Fibroblast of skin of scalp (primary cell): ENCODE results near the gene GLI3.

Experiments
- DNase-seq: peaks from one replicate; pipeline ENCODE4 v3.0.0-alpha.2; 2013

GLI3 gene

GRCh38 chr7:42235741-42236161, 1.3 kb downstream of the GLI3 start:
- DNase-seq: no peak

DNA sequence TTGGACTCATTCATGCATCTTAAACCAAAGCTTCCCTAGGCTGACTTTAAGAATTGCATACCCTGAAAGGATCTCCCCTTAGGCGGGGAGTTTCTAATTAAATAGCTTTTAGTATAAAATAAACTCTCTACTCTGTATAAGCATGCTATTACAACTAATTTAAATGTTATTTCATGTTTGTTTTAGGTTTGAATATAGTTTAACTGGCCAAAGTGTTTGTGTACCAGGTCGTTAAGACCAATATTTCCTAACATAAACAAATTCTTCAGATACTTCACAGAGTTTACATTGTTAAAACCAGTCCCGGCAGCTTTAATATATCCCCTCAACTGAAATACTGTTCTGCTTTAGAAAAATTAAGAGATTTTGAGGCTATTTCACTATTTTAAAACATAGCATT, 2.3 kb downstream of the GLI3 start:
- DNase-seq: no peak

DNA sequence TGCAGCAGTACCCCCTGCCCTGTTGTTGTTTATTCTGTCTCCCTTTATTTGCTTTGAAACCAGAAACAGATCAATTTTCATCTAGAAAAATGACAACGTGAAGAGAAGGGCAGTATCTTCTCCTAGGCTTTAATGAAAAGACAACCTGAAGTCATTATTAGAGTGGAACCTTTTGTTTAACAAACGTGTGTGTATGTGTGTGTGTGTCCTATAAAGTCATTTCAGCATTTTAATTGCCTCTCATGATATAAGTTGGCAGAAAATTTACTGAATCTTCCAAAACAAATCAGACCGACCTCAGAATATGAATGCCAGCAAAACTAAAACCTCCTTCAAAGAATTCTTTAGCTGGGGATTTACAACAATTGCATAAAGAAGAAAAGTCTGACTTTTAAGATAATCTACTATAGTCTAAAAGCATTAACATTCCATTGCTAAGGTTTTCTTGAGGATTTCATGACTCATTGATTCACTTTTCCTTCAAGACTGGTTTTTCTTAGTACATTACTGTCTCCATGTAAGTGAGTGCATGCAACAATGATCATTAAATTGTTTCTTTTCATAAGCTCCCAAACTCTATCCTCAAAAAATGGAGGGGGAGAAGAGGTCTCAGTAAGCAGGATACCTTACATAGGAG, 3.2 kb downstream of the GLI3 start:
- peak; percentile 43 for DNase-seq

DNA sequence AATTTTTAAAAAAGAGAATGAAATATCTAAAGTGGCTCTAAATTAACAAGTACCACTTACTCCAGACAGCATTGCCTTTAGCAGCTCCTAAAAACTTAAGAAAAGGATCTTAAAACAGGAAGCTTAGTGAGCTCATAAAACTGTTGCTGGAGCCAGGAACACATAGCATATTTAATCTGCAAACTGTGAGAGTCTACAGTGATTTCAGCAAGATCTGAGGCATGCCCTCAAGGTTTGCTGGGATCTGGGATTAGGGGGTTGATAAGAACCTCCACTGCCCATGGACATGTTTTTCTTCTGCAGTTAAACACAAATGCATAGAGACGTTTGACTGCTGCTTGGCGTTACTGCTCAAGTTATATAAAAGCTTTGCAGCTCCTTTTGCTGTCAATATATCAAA, 3.8 kb downstream of the GLI3 start:
- DNase-seq: no peak

DNA sequence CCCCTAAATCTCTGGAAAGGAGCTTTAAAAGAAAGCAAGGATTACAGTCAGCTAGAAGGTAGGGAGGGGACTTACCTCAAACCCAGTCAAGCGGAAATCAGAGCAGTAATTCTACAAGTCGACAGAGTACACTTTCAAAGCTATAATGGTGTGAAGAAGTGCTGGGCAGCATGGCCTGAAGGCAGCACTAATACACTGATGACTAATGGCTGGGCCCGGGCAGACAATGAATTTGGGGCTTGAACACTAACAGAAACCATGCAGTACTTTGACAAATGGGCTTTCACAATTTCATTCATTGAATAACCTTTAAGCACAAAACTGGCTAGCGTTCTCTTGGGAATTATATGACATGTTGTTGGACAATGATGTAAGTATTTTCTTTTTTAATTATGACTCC, 4.7 kb downstream of the GLI3 start:
- DNase-seq: peak; percentile 70

DNA sequence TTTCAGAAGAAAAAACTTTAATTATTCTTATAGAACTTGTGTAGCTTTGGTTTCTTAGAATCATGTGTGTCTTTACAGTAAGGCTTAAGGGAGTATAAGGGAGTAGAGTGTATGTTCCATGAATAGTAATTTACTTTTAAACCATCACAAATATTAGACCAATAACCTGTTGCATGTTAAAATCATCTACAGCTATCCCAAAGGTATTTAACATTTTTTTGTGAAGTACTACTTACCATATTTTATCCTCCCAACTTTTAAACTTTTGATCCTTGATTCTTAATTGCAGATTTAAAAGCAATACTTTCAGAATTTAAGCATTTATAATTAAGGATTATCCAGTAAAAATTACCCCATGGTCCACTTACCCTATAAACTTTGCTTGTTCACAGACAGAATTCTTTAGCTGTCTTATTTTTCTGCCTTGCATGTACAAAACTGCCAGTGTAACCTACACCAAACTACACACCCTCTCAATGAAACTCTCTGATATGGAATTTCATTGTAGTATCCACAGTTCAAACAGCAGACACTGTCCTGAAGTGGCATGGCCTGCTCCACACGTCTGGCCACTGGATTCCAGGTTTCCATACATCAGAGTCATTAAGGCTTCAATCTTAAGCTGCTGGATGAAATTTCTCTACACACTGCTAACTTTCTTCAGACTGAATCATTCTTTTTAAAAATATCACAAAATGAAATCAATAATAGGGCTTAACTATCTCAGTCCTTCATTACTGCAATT, 5.8 kb downstream of the GLI3 start:
- DNase-seq: no peak

- DNase-seq: no peak
Measured at GRCh38 chr7:42227936-42228591, 8.9 kb downstream of the GLI3 start.

DNA sequence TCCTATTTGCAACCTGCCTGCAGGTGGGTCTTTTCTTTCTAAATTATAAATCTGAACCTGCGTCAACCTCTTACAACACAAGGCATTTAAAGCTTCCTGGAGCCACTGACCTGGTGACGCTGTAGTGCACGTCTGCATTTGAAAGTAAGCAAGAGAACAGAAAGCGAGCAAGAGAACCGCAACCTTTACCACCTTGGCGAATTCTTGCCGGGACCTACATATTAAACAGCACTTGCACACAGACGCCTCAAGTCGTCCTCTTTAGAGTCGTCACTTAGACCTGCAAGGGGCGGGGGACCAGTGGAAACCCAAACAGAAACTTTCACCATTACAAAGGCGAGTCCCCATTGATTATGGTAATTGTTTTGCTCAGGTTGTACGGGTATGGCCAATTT, 9.5 kb downstream of the GLI3 start:
- no peak for DNase-seq

- DNase-seq: no peak
Measured at GRCh38 chr7:42227021-42227420, 10.0 kb downstream of the GLI3 start.

DNA sequence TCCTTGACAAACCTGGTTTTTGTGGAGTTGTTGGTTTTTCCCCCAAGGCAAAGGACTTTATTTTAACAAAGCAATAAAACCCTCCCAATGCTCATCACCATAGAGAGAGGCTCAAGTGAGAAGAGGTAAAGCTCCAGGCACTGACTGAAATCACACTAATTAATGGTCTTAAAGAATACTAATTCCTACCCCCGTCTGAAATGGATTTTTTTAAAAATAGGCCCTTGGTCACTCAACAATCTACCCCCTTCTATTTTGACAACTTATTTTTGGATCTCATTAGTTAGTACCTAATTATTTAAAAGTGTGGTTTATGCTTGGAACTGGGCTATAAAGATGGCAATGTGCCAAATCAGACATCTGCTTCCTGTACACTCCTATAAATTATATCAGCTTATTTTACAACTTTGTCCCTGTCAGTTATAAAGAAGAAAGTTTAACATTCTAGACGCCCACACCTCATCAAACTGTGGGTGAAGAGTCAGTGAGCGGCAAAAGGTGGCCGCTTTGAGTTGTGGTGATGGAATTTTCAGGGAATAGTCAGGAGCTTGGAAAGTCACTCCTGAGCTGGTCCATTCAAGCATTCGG, 10.6 kb downstream of the GLI3 start:
- no peak for DNase-seq

DNA sequence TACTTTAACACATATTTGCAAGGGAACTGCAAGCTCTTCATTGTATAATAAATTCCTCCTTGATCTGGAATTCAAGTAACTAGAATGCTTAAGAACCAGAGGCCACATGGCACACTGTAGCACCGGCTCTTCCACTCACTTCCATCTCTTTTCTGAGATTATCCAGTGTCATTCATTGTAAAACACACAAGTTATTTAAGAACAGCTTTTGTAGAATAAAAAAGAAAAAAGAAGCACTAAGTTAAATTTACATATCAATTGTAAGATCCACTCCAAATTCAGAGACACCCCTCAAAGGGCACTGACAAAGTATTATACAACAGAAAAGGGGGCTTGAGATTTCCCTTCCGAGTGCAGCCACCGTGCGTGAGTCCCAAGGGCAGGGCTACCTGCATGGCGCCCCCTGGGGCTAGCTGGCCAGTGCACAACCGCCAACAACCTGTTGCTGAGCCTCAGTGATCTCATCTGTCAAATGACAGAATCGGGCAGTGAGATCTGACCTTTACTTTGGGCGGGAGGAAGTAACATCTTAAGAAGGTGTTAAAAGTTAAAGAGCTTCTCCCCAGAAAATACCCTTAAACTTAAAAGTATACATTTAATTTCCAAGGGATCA, 12.5 kb downstream of the GLI3 start:
- no peak for DNase-seq

DNA sequence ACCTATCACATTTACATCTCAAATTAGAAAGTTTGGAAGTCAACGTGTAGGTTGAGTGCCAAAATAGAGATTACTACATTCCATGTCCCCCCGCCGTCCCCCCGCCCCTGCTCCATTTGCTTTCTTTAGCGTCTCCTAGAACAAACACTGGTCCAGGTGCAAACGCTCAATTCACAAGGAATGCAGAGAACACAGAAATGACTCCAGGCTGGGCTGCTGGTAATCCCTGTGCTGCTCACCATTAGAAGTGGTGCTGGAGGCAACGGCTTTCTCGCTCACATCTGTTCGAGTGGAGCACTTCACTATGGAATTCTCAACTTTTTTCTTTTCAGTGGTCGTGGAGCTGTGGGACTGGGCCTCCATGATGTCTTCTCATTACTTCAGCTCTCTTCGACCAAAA, 14.1 kb downstream of the GLI3 start:
- DNase-seq: no peak

GRCh38 chr7:42222125-42222524, 14.9 kb downstream of the GLI3 start:
- DNase-seq: no peak

GRCh38 chr7:42221304-42221703, 15.7 kb downstream of the GLI3 start:
- no peak for DNase-seq

DNA sequence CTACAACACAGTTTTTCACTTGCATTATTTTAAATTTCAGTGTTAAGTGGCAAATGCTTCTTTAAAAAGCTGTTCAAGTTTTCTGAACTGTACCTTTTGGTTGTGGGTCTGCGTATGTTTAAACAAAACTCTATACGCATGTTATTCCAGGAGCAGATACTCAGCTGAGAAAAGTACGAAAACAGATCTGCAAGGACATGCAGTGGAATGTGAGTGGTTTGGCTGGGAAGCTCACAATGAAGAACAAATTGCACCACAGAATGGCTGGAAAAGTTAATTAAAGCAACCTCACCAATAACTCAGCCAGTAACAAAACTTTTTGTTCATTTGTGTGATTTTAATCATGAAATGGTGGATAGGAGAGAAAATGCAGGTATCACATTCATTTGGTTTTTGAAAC, 17.6 kb downstream of the GLI3 start:
- no peak for DNase-seq

GRCh38 chr7:42218248-42218647, 18.8 kb downstream of the GLI3 start:
- DNase-seq: no peak

DNA sequence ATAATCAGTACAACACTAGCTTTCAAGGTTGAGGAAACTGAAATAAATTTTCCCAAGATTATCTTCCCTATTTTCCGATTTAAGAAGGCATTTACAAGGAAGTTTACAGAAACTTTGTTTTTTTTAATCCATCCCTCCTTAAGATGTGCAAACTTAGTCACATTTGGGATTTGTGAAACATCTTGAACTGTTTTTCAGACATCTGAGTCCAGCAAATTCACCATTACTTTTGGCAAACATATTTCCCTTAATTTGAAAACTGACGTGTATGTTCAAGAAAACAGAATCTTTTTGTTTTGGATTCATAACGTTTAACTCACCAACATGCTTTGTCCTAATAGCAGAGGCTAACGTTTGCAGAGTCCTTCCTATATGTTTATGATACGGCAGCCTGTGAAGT, 19.5 kb downstream of the GLI3 start:
- no peak for DNase-seq

GRCh38 chr7:42217053-42217452, 20.0 kb downstream of the GLI3 start:
- no peak for DNase-seq

GRCh38 chr7:42214060-42214679, 22.8 kb downstream of the GLI3 start:
- DNase-seq: no peak

DNA sequence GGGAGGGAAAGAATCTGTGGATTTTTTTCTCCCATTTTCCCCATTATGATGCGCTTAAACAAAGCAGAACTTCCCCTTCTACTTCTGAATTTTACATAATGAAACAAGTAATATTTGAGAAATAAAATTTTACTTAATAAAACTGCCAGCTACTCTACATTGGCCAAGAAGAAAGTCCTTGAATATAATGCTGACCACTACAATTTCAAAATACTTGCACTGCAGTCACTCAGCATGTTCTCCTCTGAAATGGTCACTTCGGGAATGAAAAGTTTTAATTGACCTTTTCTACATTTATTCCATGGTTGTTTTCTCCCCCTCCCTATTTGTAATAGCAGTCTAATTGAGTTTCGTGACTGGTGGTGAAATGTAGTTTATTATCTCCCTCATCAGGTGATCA, 23.9 kb downstream of the GLI3 start:
- no peak for DNase-seq

DNA sequence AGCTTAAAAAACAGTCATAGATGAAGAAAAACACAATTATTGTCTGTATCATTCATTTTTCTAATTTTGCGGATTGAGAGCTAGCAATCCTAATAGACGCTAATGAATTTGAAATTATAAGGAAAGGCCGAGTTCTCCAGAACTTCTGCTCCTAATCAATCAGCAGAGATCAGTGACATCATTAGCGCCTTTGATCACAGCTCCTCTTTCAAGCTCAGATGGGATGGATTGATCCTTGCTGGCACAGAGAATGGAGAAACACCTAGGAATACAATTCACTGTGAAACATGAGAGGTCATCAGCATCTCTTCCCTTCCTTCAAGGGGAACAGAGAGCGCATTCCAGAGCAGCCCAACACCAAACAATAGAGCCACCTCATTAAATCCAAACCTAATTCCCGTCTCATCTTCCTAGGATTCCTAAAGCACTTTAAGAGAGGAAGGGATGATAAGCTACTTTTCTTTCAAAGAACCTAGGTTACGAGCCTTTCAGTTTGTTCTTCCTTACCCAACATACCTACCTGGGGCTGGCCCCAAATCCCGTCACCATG, 24.4 kb downstream of the GLI3 start:
- DNase-seq: no peak

DNA sequence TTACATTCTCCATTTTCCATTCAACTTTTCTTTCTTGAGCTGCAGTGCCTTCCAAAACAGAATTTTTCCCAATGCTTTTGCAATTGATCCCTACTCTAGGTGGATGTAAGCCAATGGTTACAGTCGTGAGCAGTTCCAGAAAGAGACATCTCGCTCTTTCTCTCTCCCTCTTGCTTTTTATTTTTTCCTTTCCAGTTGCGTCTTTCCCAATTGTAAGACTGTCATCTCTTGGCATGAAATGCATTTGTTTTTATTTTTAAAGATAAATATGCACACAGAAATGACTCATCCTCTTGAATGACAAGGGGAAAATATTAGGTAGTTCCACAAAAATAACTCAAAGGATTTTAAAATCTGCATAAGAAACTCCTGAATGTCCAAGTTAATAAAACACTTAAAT, 25.1 kb downstream of the GLI3 start:
- DNase-seq: no peak
